GM23338 (cell line): ENCODE results near the gene EGFL6. TPM values are rescaled to one million over a fixed set of nuclear protein-coding genes. Genes with fewer than 3 reads are reported as not detected.

Source experiments
- ATAC-seq: fragments of 200-7000 bp; cut with Tn5 transposase; 3 replicates; pipeline ENCODE4 v1.9.1; 2020
- DNase-seq: peaks from one replicate; pipeline ENCODE4 v3.0.0-alpha.2; 2015; ENCODE audit warnings: low spot score
- H2AFZ ChIP-seq: fragments of 200-600 bp; sonication (generic); 2 replicates; pipeline ENCODE4 v1.8.0; 2016; ENCODE audit warnings: antibody characterized with exemption, mild to moderate bottlenecking, moderate library complexity
- H3F3A ChIP-seq: fragments of 200-600 bp; sonication (generic); replicated peaks from 2 replicates; pipeline ENCODE4 v1.8.0; 2017; ENCODE audit warnings: antibody characterized with exemption, mixed run types, low read depth
- H3K27ac ChIP-seq: fragments of 200-600 bp; sonication (generic); 2 replicates; pipeline ENCODE4 v1.6.1; 2016; ENCODE audit warnings: low read depth
- H3K27me3 ChIP-seq: fragments of 200-600 bp; sonication (generic); 2 replicates; pipeline ENCODE4 v1.8.0; 2016; ENCODE audit warnings: mild to moderate bottlenecking, mixed run types, moderate library complexity; ENCODE audit not compliant: insufficient read depth
- H3K36me3 ChIP-seq: fragments of 200-600 bp; sonication (generic); 2 replicates; pipeline ENCODE4 v1.8.0; 2016; ENCODE audit warnings: mild to moderate bottlenecking; ENCODE audit not compliant: insufficient read depth
- H3K4me1 ChIP-seq: fragments of 200-600 bp; sonication (generic); 2 replicates; pipeline ENCODE4 v1.8.0; 2016; ENCODE audit warnings: mild to moderate bottlenecking, moderate library complexity; ENCODE audit not compliant: insufficient read depth
- H3K4me2 ChIP-seq: fragments of 200-600 bp; sonication (generic); 2 replicates; pipeline ENCODE4 v1.7.1; 2017; ENCODE audit warnings: mixed run types
- H3K4me3 ChIP-seq: fragments of 200-600 bp; sonication (generic); 2 replicates; pipeline ENCODE4 v1.6.1; 2016; ENCODE audit warnings: mixed run types
- H3K79me2 ChIP-seq: fragments of 200-600 bp; sonication (generic); replicated peaks from 2 replicates; pipeline ENCODE4 v1.8.0; 2017; ENCODE audit warnings: mild to moderate bottlenecking; ENCODE audit not compliant: insufficient read depth
- H3K9me2 ChIP-seq: fragments of 200-600 bp; sonication (generic); 2 replicates; pipeline ENCODE4 v1.8.0; 2017; ENCODE audit not compliant: insufficient read depth
- H4K20me1 ChIP-seq: fragments of 200-600 bp; sonication (generic); replicated peaks from 2 replicates; pipeline ENCODE4 v1.8.0; 2017; ENCODE audit warnings: mild to moderate bottlenecking; ENCODE audit not compliant: insufficient read depth
- H3K27ac Mint-ChIP-seq: 2 replicates; pipeline ENCODE4 v1.8.0; 2020; ENCODE audit warnings: inconsistent platforms, mild to moderate bottlenecking, moderate library complexity, mixed read lengths
- H3K27me3 Mint-ChIP-seq: 3 replicates; pipeline ENCODE4 v1.8.0; 2022; ENCODE audit warnings: low read depth, mild to moderate bottlenecking, moderate library complexity, mixed read lengths, inconsistent platforms; ENCODE audit not compliant: insufficient read depth, poor library complexity
- H3K36me3 Mint-ChIP-seq: 3 replicates; pipeline ENCODE4 v1.8.0; 2021; ENCODE audit warnings: low read depth, mild to moderate bottlenecking, inconsistent platforms, moderate library complexity, mixed read lengths
- H3K4me1 Mint-ChIP-seq: 3 replicates; pipeline ENCODE4 v1.8.0; 2020; ENCODE audit warnings: mild to moderate bottlenecking, inconsistent platforms, mixed read lengths
- H3K4me3 Mint-ChIP-seq: 3 replicates; pipeline ENCODE4 v1.8.0; 2021; ENCODE audit warnings: moderate library complexity, mild to moderate bottlenecking, inconsistent platforms, mixed read lengths
- H3K9me3 Mint-ChIP-seq: 3 replicates; pipeline ENCODE4 v1.8.0; 2020; ENCODE audit warnings: moderate library complexity, mild to moderate bottlenecking, inconsistent platforms, mixed read lengths
- CREB1 ChIP-seq: fragments of 250-450 bp; sonication (Bioruptor Pico); IDR thresholded peaks from 2 replicates; pipeline ENCODE4 v1.5.0; 2020; ENCODE audit warnings: low read depth, mild to moderate bottlenecking, moderate library complexity
- EZH2phosphoT487 ChIP-seq: fragments of 200-600 bp; sonication (generic); IDR thresholded peaks from one replicate; pipeline ENCODE4 v1.8.1; 2018; ENCODE audit warnings: antibody characterized with exemption; ENCODE audit not compliant: unreplicated experiment
- STAT1 ChIP-seq: IDR thresholded peaks from one replicate; pipeline ENCODE4 v1.6.1; 2016; ENCODE audit warnings: antibody characterized with exemption; ENCODE audit not compliant: unreplicated experiment
- ZNF114 ChIP-seq: fragments of 250-450 bp; sonication (Bioruptor Pico); IDR thresholded peaks from 2 replicates; pipeline ENCODE4 v1.5.0; 2020; ENCODE audit warnings: mild to moderate bottlenecking, moderate library complexity
- polyA plus RNA-seq: library from polyadenylated mRNA; unstranded; fragments of >200 nt; fragmentation: Nextera tagmentation; extraction: Ambion mirVana; gene quantifications from 2 replicates; pipeline ENCODE4 v1.2.1, GENCODE V29; 2016
- total RNA-seq: library from RNA; depleted of rRNA; stranded (reverse); fragments of >200 nt; shearing (Covaris generic); gene quantifications from 2 replicates; pipeline ENCODE4 v1.2.3, GENCODE V29; 2014
- TF ChIP-seq, protein P1 (sequence below): fragments of 250-450 bp; sonication (Bioruptor Pico); IDR thresholded peaks from 2 replicates; pipeline ENCODE4 v1.5.0; 2020; ENCODE audit warnings: mild to moderate bottlenecking, moderate library complexity
- TF ChIP-seq, protein P2 (sequence below), 2 experiments: fragments of 200-600 bp in 1 of 2; sonication (generic) in 1 of 2; conservative IDR thresholded peaks; 2 replicates each; pipeline versions ENCODE4 v1.5.1 to v1.6.1; 2016 to 2017; ENCODE audit warnings: antibody characterized with exemption in 2 of 2, low read depth in 2 of 2, mild to moderate bottlenecking in 2 of 2, moderate library complexity in 1 of 2

EGFL6 gene
- total and polyA plus RNA-seq, 2 experiments from 2014 or later: 1.2 to 2.6 TPM

DNA sequence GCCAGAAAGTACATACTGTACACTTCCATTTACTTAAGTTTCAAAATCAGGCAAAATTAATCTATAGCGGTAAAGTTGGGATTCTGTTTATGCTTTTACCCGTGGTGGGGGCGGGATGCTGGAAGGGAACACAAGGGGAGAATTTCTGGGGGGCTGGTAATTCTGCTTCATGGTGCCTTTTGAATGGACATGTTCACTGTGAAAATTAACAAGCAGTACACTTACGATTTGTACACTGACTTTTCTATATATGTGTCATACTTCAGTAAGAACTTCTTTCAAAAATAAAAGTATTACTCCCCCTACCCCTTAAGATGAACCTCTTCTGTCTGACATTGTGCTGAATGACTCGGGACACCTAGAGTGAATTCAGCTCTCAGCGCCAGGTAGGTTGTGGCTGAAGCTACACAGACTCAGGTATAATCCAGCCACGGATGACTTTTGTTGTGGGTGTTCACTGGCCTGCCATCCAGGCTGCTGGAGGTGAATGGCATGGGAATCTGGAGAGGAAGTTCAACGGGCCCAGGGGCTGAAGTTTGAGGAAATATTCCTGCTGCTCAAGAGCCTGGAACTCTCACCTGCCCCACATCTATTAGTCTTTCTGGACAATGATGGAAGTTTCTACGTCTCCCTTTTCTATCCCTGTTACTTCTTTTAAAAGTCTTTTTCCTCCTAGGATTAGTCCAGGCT is 76.2 kb downstream of the EGFL6 start (continued):
- TF ChIP-seq, protein P1, sequence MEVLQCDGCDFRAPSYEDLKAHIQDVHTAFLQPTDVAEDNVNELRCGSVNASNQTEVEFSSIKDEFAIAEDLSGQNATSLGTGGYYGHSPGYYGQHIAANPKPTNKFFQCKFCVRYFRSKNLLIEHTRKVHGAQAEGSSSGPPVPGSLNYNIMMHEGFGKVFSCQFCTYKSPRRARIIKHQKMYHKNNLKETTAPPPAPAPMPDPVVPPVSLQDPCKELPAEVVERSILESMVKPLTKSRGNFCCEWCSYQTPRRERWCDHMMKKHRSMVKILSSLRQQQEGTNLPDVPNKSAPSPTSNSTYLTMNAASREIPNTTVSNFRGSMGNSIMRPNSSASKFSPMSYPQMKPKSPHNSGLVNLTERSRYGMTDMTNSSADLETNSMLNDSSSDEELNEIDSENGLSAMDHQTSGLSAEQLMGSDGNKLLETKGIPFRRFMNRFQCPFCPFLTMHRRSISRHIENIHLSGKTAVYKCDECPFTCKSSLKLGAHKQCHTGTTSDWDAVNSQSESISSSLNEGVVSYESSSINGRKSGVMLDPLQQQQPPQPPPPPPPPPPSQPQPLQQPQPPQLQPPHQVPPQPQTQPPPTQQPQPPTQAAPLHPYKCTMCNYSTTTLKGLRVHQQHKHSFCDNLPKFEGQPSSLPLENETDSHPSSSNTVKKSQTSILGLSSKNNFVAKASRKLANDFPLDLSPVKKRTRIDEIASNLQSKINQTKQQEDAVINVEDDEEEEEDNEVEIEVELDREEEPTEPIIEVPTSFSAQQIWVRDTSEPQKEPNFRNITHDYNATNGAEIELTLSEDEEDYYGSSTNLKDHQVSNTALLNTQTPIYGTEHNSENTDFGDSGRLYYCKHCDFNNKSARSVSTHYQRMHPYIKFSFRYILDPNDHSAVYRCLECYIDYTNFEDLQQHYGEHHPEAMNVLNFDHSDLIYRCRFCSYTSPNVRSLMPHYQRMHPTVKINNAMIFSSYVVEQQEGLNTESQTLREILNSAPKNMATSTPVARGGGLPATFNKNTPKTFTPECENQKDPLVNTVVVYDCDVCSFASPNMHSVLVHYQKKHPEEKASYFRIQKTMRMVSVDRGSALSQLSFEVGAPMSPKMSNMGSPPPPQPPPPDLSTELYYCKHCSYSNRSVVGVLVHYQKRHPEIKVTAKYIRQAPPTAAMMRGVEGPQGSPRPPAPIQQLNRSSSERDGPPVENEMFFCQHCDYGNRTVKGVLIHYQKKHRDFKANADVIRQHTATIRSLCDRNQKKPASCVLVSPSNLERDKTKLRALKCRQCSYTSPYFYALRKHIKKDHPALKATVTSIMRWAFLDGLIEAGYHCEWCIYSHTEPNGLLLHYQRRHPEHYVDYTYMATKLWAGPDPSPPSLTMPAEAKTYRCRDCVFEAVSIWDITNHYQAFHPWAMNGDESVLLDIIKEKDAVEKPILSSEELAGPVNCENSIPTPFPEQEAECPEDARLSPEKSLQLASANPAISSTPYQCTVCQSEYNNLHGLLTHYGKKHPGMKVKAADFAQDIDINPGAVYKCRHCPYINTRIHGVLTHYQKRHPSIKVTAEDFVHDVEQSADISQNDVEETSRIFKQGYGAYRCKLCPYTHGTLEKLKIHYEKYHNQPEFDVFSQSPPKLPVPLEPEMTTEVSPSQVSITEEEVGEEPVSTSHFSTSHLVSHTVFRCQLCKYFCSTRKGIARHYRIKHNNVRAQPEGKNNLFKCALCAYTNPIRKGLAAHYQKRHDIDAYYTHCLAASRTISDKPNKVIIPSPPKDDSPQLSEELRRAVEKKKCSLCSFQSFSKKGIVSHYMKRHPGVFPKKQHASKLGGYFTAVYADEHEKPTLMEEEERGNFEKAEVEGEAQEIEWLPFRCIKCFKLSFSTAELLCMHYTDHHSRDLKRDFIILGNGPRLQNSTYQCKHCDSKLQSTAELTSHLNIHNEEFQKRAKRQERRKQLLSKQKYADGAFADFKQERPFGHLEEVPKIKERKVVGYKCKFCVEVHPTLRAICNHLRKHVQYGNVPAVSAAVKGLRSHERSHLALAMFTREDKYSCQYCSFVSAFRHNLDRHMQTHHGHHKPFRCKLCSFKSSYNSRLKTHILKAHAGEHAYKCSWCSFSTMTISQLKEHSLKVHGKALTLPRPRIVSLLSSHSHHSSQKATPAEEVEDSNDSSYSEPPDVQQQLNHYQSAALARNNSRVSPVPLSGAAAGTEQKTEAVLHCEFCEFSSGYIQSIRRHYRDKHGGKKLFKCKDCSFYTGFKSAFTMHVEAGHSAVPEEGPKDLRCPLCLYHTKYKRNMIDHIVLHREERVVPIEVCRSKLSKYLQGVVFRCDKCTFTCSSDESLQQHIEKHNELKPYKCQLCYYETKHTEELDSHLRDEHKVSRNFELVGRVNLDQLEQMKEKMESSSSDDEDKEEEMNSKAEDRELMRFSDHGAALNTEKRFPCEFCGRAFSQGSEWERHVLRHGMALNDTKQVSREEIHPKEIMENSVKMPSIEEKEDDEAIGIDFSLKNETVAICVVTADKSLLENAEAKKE: no peak
- TF ChIP-seq, protein P2, sequence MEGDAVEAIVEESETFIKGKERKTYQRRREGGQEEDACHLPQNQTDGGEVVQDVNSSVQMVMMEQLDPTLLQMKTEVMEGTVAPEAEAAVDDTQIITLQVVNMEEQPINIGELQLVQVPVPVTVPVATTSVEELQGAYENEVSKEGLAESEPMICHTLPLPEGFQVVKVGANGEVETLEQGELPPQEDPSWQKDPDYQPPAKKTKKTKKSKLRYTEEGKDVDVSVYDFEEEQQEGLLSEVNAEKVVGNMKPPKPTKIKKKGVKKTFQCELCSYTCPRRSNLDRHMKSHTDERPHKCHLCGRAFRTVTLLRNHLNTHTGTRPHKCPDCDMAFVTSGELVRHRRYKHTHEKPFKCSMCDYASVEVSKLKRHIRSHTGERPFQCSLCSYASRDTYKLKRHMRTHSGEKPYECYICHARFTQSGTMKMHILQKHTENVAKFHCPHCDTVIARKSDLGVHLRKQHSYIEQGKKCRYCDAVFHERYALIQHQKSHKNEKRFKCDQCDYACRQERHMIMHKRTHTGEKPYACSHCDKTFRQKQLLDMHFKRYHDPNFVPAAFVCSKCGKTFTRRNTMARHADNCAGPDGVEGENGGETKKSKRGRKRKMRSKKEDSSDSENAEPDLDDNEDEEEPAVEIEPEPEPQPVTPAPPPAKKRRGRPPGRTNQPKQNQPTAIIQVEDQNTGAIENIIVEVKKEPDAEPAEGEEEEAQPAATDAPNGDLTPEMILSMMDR (conservative IDR thresholded peaks at IDR 0.05; ENCODE audit: low read depth in 2 of 2): no peak
- TF ChIP-seq STAT1 (no peak), CREB1 (CRISPR knock-in tag) (no peak), EZH2phosphoT487 (no peak)

DNA sequence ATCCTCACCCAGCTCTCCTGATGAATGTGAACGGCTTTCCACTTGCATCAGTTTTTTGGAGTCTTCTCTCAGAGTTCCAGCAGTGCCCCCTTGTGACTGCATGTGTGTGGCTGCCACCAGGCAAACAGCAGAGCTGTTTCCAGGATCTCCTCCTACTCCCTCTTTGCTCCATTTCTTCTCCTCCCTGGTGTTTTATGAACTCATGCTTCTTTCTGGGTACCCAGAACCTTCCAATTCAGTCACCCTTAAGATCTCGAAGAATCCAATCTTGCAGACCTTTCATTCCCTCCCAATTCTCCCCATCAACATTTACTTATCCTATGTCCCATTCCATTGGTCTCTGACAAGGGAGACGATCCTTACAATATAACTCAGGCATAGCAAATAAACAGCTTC is 76.8 kb downstream of the EGFL6 start:
- Histone ChIP-seq H3K9me2 (no peaks in the 10 kb centered on the region), H3K79me2 (no peaks in the 10 kb centered on the region), H3F3A (no peaks in the 10 kb centered on the region), H3K4me3 (no peak overlapping the region), H3K4me2 (no peak overlapping the region), H3K4me1 (no peaks in the 10 kb centered on the region), H4K20me1 (no peaks in the 10 kb centered on the region), H3K27ac (0 out of 2 replicates have a peak overlapping the region, but pooled peaks have one; percentile 55), H3K27me3 (no peaks in the 10 kb centered on the region), H3K36me3 (no peaks in the 10 kb centered on the region), H2AFZ (peak overlapping the region; percentile 69; the same call in 1 of the 2 replicates)
- Mint-ChIP-seq H3K9me3 (no peaks in the 10 kb centered on the region), H3K27me3 (no peaks in the 10 kb centered on the region), H3K4me1 (peaks cover 8% of the 10 kb centered on the region; the same call in 2 of the 3 replicates), H3K4me3 (no peak overlapping the region), H3K27ac (peak overlapping the region; percentile 79), H3K36me3 (no peaks in the 10 kb centered on the region)
- TF ChIP-seq CREB1 (CRISPR knock-in tag): no peak
- TF ChIP-seq, protein P2 (conservative IDR thresholded peaks at IDR 0.05; ENCODE audit: low read depth in 2 of 2): peak; percentile 59 to 81
- no peak for TF ChIP-seq ZNF114
- DNase-seq (peak; percentile 76), ATAC-seq (peak; percentile 90)
